Measurements from ENCODE around the gene CAMKV.

Gene CAMKV

DNA sequence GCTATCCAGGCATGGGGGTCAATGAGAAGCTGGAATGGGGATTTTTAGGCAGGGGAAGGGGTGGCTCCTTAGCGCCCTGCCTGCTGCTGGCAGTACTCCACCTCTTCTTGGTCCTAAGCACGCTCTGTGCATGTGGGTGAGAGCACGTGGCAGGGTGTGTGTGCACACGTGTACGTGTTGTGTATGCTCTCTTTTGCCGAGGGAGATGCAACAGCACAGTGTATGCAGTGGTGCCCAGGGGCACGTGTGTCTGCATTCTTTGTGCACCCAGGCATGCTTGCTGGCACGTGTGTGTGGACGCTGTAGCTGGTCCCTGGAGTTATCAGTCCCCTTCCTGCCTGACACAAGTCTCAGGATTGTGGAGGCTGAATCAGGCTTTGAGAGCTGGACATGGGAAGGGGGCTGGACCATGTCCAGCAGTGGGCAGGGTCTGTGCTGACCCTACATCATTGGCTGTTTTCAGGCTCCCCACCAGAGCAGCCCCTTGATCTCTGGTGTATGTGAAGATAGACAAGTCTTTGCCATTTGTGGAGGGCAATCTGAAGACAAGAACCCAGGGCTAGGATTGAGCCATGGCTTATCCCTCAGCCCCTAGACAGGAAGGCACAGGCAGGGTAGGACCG lies 1.9 kb upstream of the CAMKV start:
- H3K4me3 ChIP-seq (ENCODE audit: control insufficient read depth, low read depth, low read length), result no peak overlapping the region
- TF ChIP-seq, protein P1, sequence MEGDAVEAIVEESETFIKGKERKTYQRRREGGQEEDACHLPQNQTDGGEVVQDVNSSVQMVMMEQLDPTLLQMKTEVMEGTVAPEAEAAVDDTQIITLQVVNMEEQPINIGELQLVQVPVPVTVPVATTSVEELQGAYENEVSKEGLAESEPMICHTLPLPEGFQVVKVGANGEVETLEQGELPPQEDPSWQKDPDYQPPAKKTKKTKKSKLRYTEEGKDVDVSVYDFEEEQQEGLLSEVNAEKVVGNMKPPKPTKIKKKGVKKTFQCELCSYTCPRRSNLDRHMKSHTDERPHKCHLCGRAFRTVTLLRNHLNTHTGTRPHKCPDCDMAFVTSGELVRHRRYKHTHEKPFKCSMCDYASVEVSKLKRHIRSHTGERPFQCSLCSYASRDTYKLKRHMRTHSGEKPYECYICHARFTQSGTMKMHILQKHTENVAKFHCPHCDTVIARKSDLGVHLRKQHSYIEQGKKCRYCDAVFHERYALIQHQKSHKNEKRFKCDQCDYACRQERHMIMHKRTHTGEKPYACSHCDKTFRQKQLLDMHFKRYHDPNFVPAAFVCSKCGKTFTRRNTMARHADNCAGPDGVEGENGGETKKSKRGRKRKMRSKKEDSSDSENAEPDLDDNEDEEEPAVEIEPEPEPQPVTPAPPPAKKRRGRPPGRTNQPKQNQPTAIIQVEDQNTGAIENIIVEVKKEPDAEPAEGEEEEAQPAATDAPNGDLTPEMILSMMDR (IDR thresholded peaks at IDR 0.05; ENCODE audit: control insufficient read depth, insufficient read depth, low read depth, low read length, missing control alignments), result no peak
- DNase-seq (ENCODE audit: low read depth), result no peak

GRCh38 chr3:49868862-49869466 lies 742 bp downstream of the CAMKV start:
- H3K4me3 ChIP-seq (ENCODE audit: control insufficient read depth, low read depth, low read length), result no peak overlapping the region
- no peak for DNase-seq (ENCODE audit: low read depth)
- TF ChIP-seq, protein P1 (IDR thresholded peaks at IDR 0.05; ENCODE audit: control insufficient read depth, insufficient read depth, low read depth, low read length, missing control alignments), result no peak

DNA sequence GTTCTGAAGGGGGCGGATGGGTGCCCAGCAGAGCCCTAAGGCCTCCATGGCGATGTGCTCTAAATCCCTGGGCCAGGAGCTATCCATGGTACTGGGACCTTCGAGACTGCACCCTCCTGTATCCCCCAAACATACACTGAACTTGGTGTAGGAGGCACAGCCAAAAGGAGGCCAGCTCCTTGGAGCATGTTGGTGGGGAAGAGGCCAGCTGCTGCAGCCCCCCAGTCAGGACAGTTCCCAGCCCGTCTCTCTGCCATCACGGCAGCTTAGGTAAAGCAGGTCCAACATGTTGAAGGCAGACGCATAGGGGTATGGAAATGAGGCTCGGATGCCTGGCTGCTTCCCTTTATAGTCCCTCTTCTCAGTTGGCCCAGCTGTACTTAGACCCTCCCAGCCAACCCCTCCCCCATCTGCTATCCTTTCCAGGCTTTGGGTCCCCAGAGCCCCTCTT lies 1.8 kb downstream of the CAMKV start:
- TF ChIP-seq, protein P1 (IDR thresholded peaks at IDR 0.05; ENCODE audit: control insufficient read depth, insufficient read depth, low read depth, low read length, missing control alignments), result no peak
- no peak overlapping the region for H3K4me3 ChIP-seq (ENCODE audit: control insufficient read depth, low read depth, low read length)
- DNase-seq (ENCODE audit: low read depth), result no peak

- no peak for DNase-seq (ENCODE audit: low read depth)
- TF ChIP-seq, protein P1 (IDR thresholded peaks at IDR 0.05; ENCODE audit: control insufficient read depth, insufficient read depth, low read depth, low read length, missing control alignments), result no peak
- H3K4me3 ChIP-seq (ENCODE audit: control insufficient read depth, low read depth, low read length), result no peak overlapping the region
Measured at GRCh38 chr3:49867400-49867799, 2.3 kb downstream of the CAMKV start.

GRCh38 chr3:49865198-49865784 lies 4.4 kb downstream of the CAMKV start:
- no peak for DNase-seq (ENCODE audit: low read depth)
- TF ChIP-seq, protein P1 (IDR thresholded peaks at IDR 0.05; ENCODE audit: control insufficient read depth, insufficient read depth, low read depth, low read length, missing control alignments), result no peak
- no peak overlapping the region for H3K4me3 ChIP-seq (ENCODE audit: control insufficient read depth, low read depth, low read length)

DNA sequence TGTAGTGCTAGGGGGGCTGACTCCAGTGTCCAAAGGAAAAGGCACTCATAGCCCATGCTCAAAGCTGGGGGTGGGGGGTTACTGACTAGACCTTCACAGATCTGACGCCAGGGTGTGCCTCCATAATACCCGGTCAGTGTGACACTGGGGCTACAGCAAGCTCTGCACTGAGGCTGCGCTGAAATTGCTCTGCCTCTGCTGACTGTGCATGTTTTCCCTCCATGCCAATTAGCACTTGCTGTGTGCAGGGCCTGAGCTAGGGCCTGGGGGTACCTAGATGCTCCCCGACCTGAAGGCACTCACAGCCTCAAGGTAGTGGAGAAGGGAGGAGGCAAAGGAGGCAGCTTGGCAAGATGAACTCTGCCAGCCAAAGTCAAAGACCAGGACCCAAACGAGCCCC lies 5.2 kb downstream of the CAMKV start:
- no peak for DNase-seq (ENCODE audit: low read depth)
- TF ChIP-seq, protein P1 (IDR thresholded peaks at IDR 0.05; ENCODE audit: control insufficient read depth, insufficient read depth, low read depth, low read length, missing control alignments), result no peak
- no peak overlapping the region for H3K4me3 ChIP-seq (ENCODE audit: control insufficient read depth, low read depth, low read length)

All from AG09309 (cell line).